GM19452 (cell line): ENCODE results near the gene STK11.
A peak's percentile ranks its signal among the peaks of the same experiment; 100 is the strongest.

ENCODE experiments used
- ATAC-seq: cut with Tn5 transposase; IDR thresholded peaks from one replicate; pipeline ENCODE4 v1.9.1; 2021; ENCODE audit not compliant: unreplicated experiment

Gene STK11

GRCh38 chr19:1260749-1261537, 55.4 kb downstream of the STK11 start:
- peak; percentile 48 for ATAC-seq

DNA sequence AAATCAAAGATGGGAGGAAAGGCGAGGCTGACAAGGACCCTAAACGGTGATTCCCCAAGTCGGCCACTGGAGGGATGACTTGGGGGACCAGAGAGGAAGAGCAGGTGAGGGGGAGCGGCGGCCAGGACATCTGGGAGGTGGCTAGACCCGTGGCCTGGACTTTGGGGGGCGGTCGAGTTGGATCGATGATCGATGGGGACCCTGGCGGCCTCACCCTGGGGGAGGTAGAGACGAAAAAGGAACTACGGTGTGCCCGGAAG, 55.9 kb downstream of the STK11 start:
- no peak for ATAC-seq

DNA sequence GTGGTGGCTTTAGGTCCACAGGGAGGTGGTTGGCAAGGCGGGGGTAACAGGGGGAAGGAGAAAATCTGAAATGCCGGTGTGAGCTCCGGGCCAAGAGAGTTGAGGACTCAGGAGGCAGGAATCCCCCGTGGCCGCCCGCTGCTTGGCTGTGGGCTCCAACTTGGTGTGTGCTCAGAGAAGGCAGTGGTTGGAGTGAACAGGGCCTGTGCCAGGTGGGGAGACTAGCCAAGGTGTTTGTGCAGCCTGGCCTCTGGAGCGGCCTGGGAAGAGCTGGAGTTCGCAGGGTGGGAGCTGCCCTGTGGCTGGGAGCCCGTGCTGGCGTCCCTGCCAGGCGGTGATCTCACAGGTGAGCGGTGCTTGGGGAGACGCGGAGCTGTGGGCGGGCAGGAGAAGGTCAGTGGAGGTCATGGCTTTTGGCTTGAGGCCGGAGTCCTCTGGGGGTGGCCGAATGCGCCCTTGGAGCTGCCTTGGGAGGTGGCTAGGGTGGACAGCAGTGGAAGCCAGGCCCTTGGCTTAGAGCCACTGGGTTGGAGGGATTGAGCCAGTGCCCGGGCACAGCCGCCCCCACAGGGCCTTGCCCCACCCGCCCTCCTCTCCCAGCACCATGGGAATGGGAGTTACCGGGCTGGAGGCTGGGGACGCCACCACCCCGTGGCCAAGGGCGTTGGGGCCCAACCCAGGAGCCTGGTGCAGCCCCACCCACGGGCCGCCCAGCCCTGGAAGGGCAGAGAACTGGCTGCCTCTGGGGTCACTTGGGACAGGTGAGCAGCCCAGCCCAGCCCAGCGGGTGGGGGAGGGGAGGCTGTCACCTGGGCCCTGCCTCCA, 56.4 kb downstream of the STK11 start:
- ATAC-seq: no peak

DNA sequence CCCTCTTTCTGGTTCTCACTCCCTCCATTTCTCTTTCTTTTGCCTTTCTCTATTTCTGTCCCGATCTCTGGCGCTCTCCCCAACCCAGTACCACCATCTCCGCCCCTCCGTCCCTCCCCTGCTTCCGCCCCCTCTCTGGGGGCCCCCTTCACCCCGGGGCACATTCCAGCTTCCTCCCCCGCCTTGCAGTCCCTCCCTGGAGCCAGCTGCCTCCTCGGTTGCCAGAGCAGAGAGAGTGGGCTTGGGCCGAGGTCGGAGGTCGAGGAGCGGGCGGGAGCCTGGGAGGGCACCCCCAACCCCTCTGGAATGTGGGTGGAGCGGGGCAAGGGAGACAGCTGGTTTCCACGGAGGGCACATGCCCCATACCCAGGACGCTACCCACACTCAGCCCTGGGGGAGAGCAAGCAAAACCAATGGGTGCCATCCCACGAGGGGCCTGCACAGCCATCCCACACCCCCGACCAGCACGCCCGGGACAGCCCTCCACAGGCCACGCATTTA, 57.1 kb downstream of the STK11 start:
- no peak for ATAC-seq

DNA sequence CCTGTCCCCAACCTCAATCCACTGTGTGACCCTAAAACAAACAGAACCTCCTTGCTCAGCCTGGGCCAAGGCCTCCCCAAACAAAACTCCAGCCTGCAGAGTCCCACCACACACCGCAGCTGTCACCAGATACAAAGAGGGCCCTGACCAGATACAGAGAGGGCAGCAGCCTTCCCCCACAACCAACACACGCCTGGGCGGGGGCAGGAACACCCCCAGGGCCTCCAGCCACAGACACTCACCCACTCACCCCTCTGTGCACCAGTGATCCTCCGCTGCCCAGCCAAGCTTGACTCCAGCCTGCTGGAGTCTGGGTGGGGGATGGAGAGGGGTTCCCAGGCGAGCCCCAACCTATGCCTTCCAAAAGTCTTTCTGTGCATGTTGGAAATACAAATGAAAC, 57.6 kb downstream of the STK11 start:
- ATAC-seq: no peak

- ATAC-seq: no peak
Observed at GRCh38 chr19:1264801-1265614, 59.4 kb downstream of the STK11 start.

GRCh38 chr19:1265615-1266128, 60.1 kb downstream of the STK11 start:
- no peak for ATAC-seq

DNA sequence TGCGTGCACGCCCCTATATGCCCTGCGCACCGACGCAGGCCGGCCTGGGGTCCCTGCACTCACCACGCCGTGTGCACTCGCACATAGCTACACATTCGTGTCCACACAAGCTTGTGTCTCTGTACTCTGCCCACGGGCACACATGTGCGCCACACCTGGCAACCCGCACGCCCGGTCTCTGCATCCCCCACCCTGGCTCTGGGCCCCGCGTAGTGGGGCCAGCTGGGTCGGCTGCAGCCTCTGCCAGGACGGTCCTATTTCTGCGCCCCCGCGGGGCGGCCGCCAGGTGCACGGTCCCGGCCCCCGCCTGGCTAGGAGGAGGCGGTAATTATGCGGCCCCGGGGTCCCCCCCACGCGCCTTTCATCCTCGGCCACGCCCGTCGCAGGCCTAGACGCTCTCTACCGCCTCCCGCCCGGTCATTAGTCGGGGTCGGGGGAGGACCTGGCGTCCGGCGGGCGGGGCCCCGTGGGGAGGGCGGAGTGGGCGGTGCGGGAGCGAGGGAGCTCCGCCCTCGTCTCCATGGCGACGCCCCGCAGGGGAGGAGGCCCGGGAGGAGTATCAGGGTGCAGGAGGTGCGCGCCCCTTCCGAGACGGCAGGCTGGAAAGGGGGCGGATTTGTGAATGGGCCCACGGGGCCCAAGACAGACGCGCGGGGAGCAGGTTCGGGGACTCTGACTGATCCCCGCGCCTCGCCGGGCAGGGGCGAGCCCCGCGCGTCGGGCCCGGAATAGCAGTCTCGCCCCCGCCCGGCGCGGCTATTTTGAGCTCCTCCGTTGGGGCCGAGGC, 60.7 kb downstream of the STK11 start:
- ATAC-seq: no peak

- ATAC-seq: no peak
Observed at GRCh38 chr19:1266916-1267476, 61.4 kb downstream of the STK11 start.

- ATAC-seq: no peak
Observed at GRCh38 chr19:1267477-1268225, 62.1 kb downstream of the STK11 start.

DNA sequence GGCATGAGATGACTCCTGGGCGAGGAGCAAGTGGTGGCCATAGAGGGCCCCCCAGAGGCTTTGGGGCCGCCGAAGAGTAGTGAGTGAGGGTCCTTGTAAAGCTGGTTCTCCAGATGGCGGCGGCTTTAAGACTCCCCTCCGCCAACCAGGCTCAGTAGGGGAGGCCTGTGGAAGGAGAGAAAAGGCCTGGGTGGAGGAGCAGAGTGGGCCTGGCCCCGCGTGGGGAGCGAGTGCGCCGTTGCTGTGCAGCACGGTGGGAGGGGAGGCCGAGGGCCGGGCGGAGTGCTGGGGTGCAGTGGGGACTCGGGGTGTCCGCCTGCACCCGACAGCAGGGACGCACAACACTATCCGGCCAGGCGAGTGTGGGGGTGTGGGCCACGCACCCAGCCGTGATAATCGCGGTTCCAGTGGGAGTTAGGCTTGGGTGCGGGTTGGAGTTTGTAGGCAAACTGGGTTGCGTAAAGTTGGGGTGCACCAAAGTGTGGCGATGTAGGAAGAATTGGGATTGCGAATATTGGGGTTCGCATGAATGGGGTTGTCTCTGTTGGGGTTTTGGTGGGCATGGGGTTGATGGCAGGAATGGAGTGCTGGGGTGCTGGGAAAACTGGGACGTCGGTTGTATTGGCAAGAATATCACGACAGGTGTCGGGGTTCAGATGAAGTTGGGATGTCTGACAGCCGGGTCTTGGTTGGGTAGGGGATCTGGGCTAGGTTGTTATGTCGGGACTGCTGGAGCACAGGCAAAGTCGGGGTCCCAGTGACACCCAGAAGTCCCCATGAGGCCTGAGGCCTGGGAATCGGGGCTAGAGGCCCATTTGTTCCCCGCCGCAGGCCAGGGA, 62.9 kb downstream of the STK11 start:
- no peak for ATAC-seq

GRCh38 chr19:1269065-1269477, 63.5 kb downstream of the STK11 start, which contains the start of gene CIRBP:
Gene CIRBP (plus strand): TSS chr19:1269332. CDS start chr19:1270934, 1,602 bp downstream.
- peak; percentile 48 for ATAC-seq

- ATAC-seq: peak; percentile 29
Observed at GRCh38 chr19:1269478-1270212, 64.1 kb downstream of the STK11 start.

GRCh38 chr19:1270213-1270853, 64.8 kb downstream of the STK11 start:
- no peak for ATAC-seq

DNA sequence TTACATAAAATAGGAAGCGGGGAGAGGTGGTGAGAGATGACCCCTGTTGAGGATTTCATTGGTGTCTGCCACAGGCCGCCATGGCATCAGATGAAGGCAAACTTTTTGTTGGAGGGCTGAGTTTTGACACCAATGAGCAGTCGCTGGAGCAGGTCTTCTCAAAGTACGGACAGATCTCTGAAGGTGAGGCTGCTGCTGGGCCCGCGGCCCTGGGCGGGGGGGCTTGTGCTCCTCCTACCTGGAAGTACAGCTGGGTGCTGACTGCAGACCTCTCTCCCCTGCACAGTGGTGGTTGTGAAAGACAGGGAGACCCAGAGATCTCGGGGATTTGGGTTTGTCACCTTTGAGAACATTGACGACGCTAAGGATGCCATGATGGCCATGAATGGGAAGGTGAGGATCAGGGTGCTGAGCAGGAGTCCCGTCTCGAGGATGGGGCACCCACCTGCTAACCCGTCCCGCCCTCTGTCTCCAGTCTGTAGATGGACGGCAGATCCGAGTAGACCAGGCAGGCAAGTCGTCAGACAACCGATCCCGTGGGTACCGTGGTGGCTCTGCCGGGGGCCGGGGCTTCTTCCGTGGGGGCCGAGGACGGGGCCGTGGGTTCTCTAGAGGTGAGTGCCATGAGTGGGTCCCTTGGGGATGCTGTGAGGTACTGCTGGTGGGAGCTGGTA, 65.4 kb downstream of the STK11 start:
- no peak for ATAC-seq

DNA sequence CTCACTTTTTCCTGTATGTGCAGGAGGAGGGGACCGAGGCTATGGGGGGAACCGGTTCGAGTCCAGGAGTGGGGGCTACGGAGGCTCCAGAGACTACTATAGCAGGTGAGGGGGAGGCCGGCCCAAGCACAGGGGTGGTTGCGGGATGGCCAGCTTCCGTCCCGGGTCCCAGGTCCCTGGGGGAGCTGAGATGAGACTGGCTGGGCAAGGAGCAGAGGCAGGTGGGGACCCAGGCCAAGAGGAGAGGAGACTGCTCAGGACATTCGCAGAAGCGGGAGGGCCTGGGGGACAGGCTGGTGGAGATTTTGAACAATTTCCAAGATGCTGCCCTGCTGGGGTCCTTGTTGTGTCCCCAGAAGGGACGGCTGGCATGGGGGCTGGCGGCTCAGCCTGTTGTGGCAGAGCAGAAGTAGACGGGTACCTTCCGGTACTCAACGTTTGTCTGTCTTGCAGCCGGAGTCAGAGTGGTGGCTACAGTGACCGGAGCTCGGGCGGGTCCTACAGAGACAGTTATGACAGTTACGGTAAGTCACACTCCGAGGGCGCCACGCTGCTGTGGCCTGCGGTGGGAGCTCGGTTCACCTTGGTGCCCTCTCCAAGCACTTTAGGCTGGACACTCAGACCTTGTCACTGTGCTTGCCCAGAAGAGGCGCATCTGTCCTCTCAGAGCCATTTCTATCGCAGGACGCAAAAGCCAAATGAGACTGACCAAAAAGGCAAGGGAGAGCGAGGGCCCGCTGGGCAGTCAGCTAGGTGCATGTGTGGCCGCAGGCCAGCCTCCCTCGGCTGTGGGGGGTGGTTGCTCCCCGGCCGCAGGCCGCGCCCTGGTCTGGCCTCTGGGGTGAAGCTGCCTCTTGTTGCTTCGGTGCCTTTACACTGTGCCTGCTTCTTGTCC, 66.2 kb downstream of the STK11 start:
- no peak for ATAC-seq
